SH-SY5Y (cell line): ENCODE measurements around the gene ZNF638.

Experiments
- GATA2 ChIP-seq: IDR thresholded peaks from 2 replicates; pipeline ENCODE4 v1.6.1; 2011; ENCODE audit warnings: mild to moderate bottlenecking, low read depth, low read length
- GATA3 ChIP-seq: IDR thresholded peaks from 2 replicates; pipeline ENCODE4 v1.6.1; 2011; ENCODE audit warnings: low read depth, mild to moderate bottlenecking, low read length, moderate library complexity

- TF ChIP-seq GATA2 (no peak), GATA3 (no peak)
Observed at GRCh38 chr2:71317060-71317459, 14.5 kb upstream of the ZNF638 start.
